ENCODE data around the gene CIROP. TPM values are rescaled to one million over a fixed set of nuclear protein-coding genes. Genes with fewer than 3 reads are reported as not detected.

The CIROP gene
- total RNA-seq, 4 donors from 2014 or later = 0.19 TPM; not detected in 3

- Histone ChIP-seq H3K4me3 (no peak overlapping the region), H3K27ac (replicated peaks in 1 of 4) (no peak overlapping the region), H3K4me1 (peaks cover 14 to 33% (median 28%) of the 10 kb centered on the region in 4 donors), H3K27me3 (peaks cover 0 to 13% (median 0%) of the 10 kb centered on the region in 4 donors), H3K9me3 (no peaks in the 10 kb centered on the region), H3K36me3 (peaks cover 0 to 10% (median 5%) of the 10 kb centered on the region in 4 donors)
- WGBS = 95% methylated on average over 6 of the region's 6 CpGs
- no peak for DNase-seq (ENCODE audit: extremely low spot score)
- TF ChIP-seq POLR2A (IDR thresholded peaks at IDR 0.05; ENCODE audit: low read depth) (no peak), CTCF (IDR thresholded peaks at IDR 0.05) (no peak), POLR2AphosphoS5 (IDR thresholded peaks at IDR 0.05) (no peak), EP300 (IDR thresholded peaks at IDR 0.05) (no peak)
- intact Hi-C loops (cut with DNase I) = loop anchor here (10.0 kb wide), 1 partner anchor 183 kb away; the partner anchor contains the start of genes BCL2L2 and PPP1R3E
These were observed 17.3 kb upstream of the CIROP start for GRCh38 chr14:23122086-23122485.

- WGBS = 34% methylated on average over 6 of the region's 6 CpGs
- no peaks in the 10 kb centered on the region for H3K9me3 ChIP-seq
- intact Hi-C loops (cut with DNase I) = loop anchor here (10.0 kb wide), 1 partner anchor 183 kb away; the partner anchor contains the start of genes BCL2L2 and PPP1R3E
- H3K27me3 ChIP-seq = peaks cover 0 to 19% (median 0%) of the 10 kb centered on the region in 4 donors
- peak overlapping the region in 1 of 4 donors; percentile 48 for H3K27ac ChIP-seq (replicated peaks in 1 of 4)
- no peak overlapping the region for H3K4me3 ChIP-seq
- DNase-seq (ENCODE audit: extremely low spot score) = no peak
- H3K4me1 ChIP-seq = peaks cover 14 to 29% (median 27%) of the 10 kb centered on the region in 4 donors
- TF ChIP-seq CTCF (IDR thresholded peaks at IDR 0.05) (no peak), EP300 (IDR thresholded peaks at IDR 0.05) (no peak), POLR2AphosphoS5 (IDR thresholded peaks at IDR 0.05) (no peak), POLR2A (IDR thresholded peaks at IDR 0.05; ENCODE audit: low read depth) (no peak)
- peaks cover 0 to 2% (median under 1%) of the 10 kb centered on the region in 4 donors for H3K36me3 ChIP-seq
These were observed 16.6 kb upstream of the CIROP start for GRCh38 chr14:23121361-23121771.

- H3K4me1 ChIP-seq = peaks cover 14 to 22% (median 20%) of the 10 kb centered on the region in 4 donors
- H3K27me3 ChIP-seq = peaks cover 0 to 25% (median 0%) of the 10 kb centered on the region in 4 donors
- TF ChIP-seq EP300 (IDR thresholded peaks at IDR 0.05) = no peak
- peak; percentile 58 to 79 for TF ChIP-seq POLR2AphosphoS5 (IDR thresholded peaks at IDR 0.05)
- peak; percentile 100 for TF ChIP-seq CTCF (IDR thresholded peaks at IDR 0.05)
- TF ChIP-seq POLR2A (IDR thresholded peaks at IDR 0.05; ENCODE audit: low read depth) = no peak
- 19% methylated on average over 9 of the region's 9 CpGs for WGBS
- no peaks in the 10 kb centered on the region for H3K36me3 ChIP-seq
- peak; percentile 97 for DNase-seq (ENCODE audit: extremely low spot score)
- intact Hi-C loops (cut with DNase I) = loop anchor here (1.0 to 10.0 kb wide), 2 partner anchors 67 to 184 kb away; partner anchors contain the start of genes BCL2L2 and PPP1R3E
- peak overlapping the region in 1 of 4 donors; percentile 48 for H3K27ac ChIP-seq (replicated peaks in 1 of 4)
- no peak overlapping the region for H3K4me3 ChIP-seq
- no peaks in the 10 kb centered on the region for H3K9me3 ChIP-seq
These were observed 15.9 kb upstream of the CIROP start for GRCh38 chr14:23120541-23121251.

- Histone ChIP-seq H3K36me3 (no peaks in the 10 kb centered on the region), H3K27me3 (peaks cover 0 to 36% (median 0%) of the 10 kb centered on the region in 4 donors), H3K4me3 (no peak overlapping the region), H3K27ac (replicated peaks in 1 of 4) (no peak overlapping the region), H3K4me1 (peaks cover 14 to 22% (median 19%) of the 10 kb centered on the region in 4 donors), H3K9me3 (no peaks in the 10 kb centered on the region)
- intact Hi-C loops (cut with DNase I) = loop anchor here (1.0 to 10.0 kb wide), 2 partner anchors 68 to 185 kb away; partner anchors contain the start of genes BCL2L2 and PPP1R3E
- TF ChIP-seq POLR2AphosphoS5 (IDR thresholded peaks at IDR 0.05) (no peak), CTCF (IDR thresholded peaks at IDR 0.05) (no peak), POLR2A (IDR thresholded peaks at IDR 0.05; ENCODE audit: low read depth) (no peak), EP300 (IDR thresholded peaks at IDR 0.05) (no peak)
- 76% methylated on average over 16 of the region's 16 CpGs for WGBS
- DNase-seq (ENCODE audit: extremely low spot score) = no peak
These were observed 14.9 kb upstream of the CIROP start for GRCh38 chr14:23119363-23120327.
